K562 (cell line): Measurements from ENCODE around the gene CASP9. TPM values are rescaled to one million over a fixed set of nuclear protein-coding genes. Genes with fewer than 3 reads are reported as not detected.

ENCODE experiments used
- ARID3B ChIP-seq: fragments of 250-450 bp; sonication (Bioruptor Pico); IDR thresholded peaks from 2 replicates; pipeline ENCODE4 v1.4.0; 2020; ENCODE audit warnings: borderline replicate concordance
- BCOR ChIP-seq: fragments of 450-650 bp; IDR thresholded peaks from 2 replicates; pipeline ENCODE4 v1.6.1; 2016
- CBX3 ChIP-seq, 2 experiments: IDR thresholded peaks; 1 replicate in 1 of 2; 2 replicates in 1 of 2; pipeline ENCODE4 v1.6.1; 2012; ENCODE audit warnings: inconsistent platforms in 2 of 2, low read length in 2 of 2, borderline replicate concordance in 1 of 2, control low read depth in 1 of 2
- CREM ChIP-seq: IDR thresholded peaks from 2 replicates; pipeline ENCODE4 v1.6.1; 2014; ENCODE audit warnings: antibody characterized with exemption, low read depth
- CTCFL ChIP-seq: IDR thresholded peaks from 2 replicates; pipeline ENCODE4 v1.6.1; 2011; ENCODE audit warnings: borderline replicate concordance, low read depth, mild to moderate bottlenecking, moderate library complexity, low read length; ENCODE audit not compliant: insufficient read depth, poor library complexity, severe bottlenecking
- DEAF1 ChIP-seq: fragments of 450-650 bp; formaldehyde crosslinking; IDR thresholded peaks from 2 replicates; pipeline ENCODE4 v1.4.0; 2020; ENCODE audit warnings: mild to moderate bottlenecking, moderate library complexity
- DPF2 ChIP-seq: fragments of 450-650 bp; IDR thresholded peaks from 2 replicates; pipeline ENCODE4 v1.6.1; 2016
- JUND ChIP-seq, 2 experiments: IDR thresholded peaks; 2 replicates in 1 of 2; 3 replicates in 1 of 2; pipeline ENCODE4 v1.6.1; 2011; ENCODE audit warnings: borderline replicate concordance in 2 of 2, low read depth in 2 of 2, low read length in 2 of 2, improper control_type of control experiment in 1 of 2, missing biosample characterization in 1 of 2, missing genetic modification characterization in 1 of 2, missing genetic modification reagents in 1 of 2
- KLF16 ChIP-seq: IDR thresholded peaks from 2 replicates; pipeline ENCODE4 v1.6.1; 2016; ENCODE audit warnings: antibody characterized with exemption
- PHTF2 ChIP-seq: fragments of 250-450 bp; sonication (Bioruptor Pico); IDR thresholded peaks from 2 replicates; pipeline ENCODE4 v1.5.0; 2021; ENCODE audit warnings: mild to moderate bottlenecking
- PRPF4 ChIP-seq: fragments of 200-400 bp; formaldehyde crosslinking; IDR thresholded peaks from one replicate; pipeline ENCODE4 v1.6.1; 2017; ENCODE audit warnings: low read length, low read depth, mild to moderate bottlenecking; ENCODE audit not compliant: insufficient read depth, poor library complexity, severe bottlenecking
- RAD21 ChIP-seq, 2 experiments: fragments of 250-450 bp in 1 of 2; fragments of 450-650 bp in 1 of 2; sonication (Bioruptor Pico) in 1 of 2; formaldehyde crosslinking in 1 of 2; IDR thresholded peaks in 1 of 2; conservative IDR thresholded peaks in 1 of 2; 2 replicates each; pipeline versions ENCODE4 v1.4.0 to v1.8.0; 2020 to 2022; ENCODE audit warnings: mild to moderate bottlenecking in 2 of 2, moderate library complexity in 1 of 2
- SMARCA5 ChIP-seq: fragments of 450-650 bp; IDR thresholded peaks from 2 replicates; pipeline ENCODE4 v1.6.1; 2016
- SMARCE1 ChIP-seq: fragments of 450-650 bp; IDR thresholded peaks from 2 replicates; pipeline ENCODE4 v1.7.1; 2016; ENCODE audit warnings: mild to moderate bottlenecking
- TEAD4 ChIP-seq, 2 experiments: sonication (generic) in 1 of 2; formaldehyde crosslinking in 1 of 2; IDR thresholded peaks; 2 replicates each; pipeline versions ENCODE4 v1.6.1 to v1.8.0; 2012 to 2022; ENCODE audit warnings: borderline replicate concordance in 1 of 2, inconsistent platforms in 1 of 2, low read length in 1 of 2, mild to moderate bottlenecking in 1 of 2, missing genetic modification reagents in 1 of 2
- TFAP4 ChIP-seq: sonication (generic); formaldehyde crosslinking; IDR thresholded peaks from 2 replicates; pipeline ENCODE4 v1.8.0; 2022; ENCODE audit warnings: missing genetic modification reagents, mild to moderate bottlenecking, moderate library complexity, borderline replicate concordance
- ZNF184 ChIP-seq: sonication (generic); formaldehyde crosslinking; IDR thresholded peaks from 2 replicates; pipeline ENCODE4 v1.5.0; 2020; ENCODE audit warnings: missing genetic modification reagents
- polyA plus RNA-seq, 8 experiments: library from polyadenylated mRNA; depleted of rRNA in 4 of 8; stranded (reverse) in 5 of 8; unstranded in 3 of 8; fragments of >200 nt; fragmentation: Nextera tagmentation in 2 of 8; fragmentation: Illumina TruSeq in 1 of 8; extraction: Ambion mirVana in 2 of 8; extraction: Trizol in 1 of 8; gene quantifications; 2 replicates each; pipeline versions ENCODE4 v1.2.1 to v1.2.3, GENCODE V29; 2011 to 2014; ENCODE audit warnings: inconsistent platforms in 1 of 8, missing spikeins in 1 of 8
- total RNA-seq, 7 experiments: library from RNA; depleted of rRNA in 6 of 7; stranded (reverse); fragments of >200 nt in 6 of 7; fragmentation: Illumina TruSeq in 2 of 7; extraction: Trizol in 2 of 7; gene quantifications; 2 replicates each; pipeline versions ENCODE4 v1.2.1 to v1.2.3, GENCODE V29; 2011 to 2021; ENCODE audit warnings: low replicate concordance in 1 of 7
- TF ChIP-seq, protein P1 (sequence below): fragments of 450-650 bp; IDR thresholded peaks from 2 replicates; pipeline ENCODE4 v1.6.1; 2016

The CASP9 gene
- total and polyA plus RNA-seq, 9 of the 15 experiments (the other 6 are each of a cell fraction or from before 2014, with no cell fraction given): 10.8 to 54.1 (median 30.7) TPM

DNA sequence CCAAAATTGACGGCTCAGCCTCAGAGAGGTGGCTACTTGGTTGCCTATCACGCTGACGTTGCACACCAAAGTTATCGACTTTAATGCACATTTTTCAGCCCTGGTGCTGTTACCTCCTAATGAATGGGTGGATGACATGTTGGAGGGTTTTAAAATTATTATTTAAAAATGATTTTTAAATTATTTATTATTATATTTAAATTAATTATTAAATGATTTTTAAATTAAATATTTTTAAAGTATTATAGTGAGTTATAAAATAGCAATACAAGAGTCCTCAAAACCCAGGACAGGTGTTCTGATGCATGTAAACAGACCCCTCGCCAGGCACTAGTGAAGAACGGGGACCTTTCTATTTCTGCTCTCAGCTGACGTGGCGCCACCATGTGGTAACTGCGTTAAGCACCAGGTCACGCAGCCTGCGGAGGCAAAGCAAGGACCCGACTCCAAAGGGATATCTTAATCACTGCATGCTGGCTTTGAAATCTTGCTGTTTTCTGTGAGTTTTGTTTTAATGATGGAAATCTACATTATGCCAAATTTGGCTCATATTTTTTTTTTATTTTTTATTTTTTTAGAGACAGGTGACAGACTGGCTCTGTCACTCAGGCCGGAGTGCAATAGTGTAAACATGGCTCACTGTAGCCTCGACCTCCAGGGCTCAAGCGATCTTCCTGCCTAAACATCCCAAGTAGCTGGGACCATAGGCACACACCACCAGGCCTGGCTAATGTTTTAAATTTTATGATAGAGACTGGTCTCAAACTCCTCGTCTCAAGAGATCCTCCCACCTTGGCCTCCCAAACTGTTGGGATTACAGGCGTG, 22.6 kb downstream of the CASP9 start (continued):
- TF ChIP-seq DEAF1 (CRISPR knock-in tag) (peak; percentile 35; the same call in 1 of the 2 replicates), ZNF184 (peak; percentile 96), SMARCE1 (no peak), CTCFL (peak; percentile 78), ARID3B (CRISPR knock-in tag) (no peak), DPF2 (0 out of 2 replicates have a peak, but pooled peaks have one; percentile 23), JUND (IDR thresholded peaks at IDR 0.05; ENCODE audit: borderline replicate concordance, low read depth, low read length) (peak; percentile 43; the same call in 1 of the 2 replicates), JUND (tag; IDR thresholded peaks at IDR 0.05; ENCODE audit: borderline replicate concordance, low read depth, low read length) (no peak), PHTF2 (no peak), KLF16 (0 out of 2 replicates have a peak, but pooled peaks have one; percentile 31), PRPF4 (no peak), TFAP4 (peak; percentile 91), SMARCA5 (no peak), CREM (peak; percentile 59; the same call in 1 of the 2 replicates), BCOR (0 out of 2 replicates have a peak, but pooled peaks have one; percentile 23), RAD21 (CRISPR knock-in tag; conservative IDR thresholded peaks at IDR 0.05 in 1 of 2, IDR thresholded peaks at IDR 0.05 in 1 of 2) (peak; percentile 77 to 84), TEAD4 (IDR thresholded peaks at IDR 0.05; ENCODE audit: low read length) (0 out of 2 replicates have a peak, but pooled peaks have one; percentile 28), TEAD4 (CRISPR knock-in tag; IDR thresholded peaks at IDR 0.05; ENCODE audit: borderline replicate concordance) (no peak), CBX3 (IDR thresholded peaks at IDR 0.05; ENCODE audit: borderline replicate concordance in 1 of 2, low read length in 2 of 2) (0 out of 3 replicates have a peak, but pooled peaks of 1 of the 2 experiments have one; percentile 18)
- TF ChIP-seq, protein P1, sequence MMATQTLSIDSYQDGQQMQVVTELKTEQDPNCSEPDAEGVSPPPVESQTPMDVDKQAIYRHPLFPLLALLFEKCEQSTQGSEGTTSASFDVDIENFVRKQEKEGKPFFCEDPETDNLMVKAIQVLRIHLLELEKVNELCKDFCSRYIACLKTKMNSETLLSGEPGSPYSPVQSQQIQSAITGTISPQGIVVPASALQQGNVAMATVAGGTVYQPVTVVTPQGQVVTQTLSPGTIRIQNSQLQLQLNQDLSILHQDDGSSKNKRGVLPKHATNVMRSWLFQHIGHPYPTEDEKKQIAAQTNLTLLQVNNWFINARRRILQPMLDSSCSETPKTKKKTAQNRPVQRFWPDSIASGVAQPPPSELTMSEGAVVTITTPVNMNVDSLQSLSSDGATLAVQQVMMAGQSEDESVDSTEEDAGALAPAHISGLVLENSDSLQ: 0 out of 2 replicates have a peak, but pooled peaks have one; percentile 32
